Tibial nerve (tissue), 4 donors: ENCODE data around the gene AOPEP.

Experiments used
- CTCF ChIP-seq, 5 experiments: fragments of 200-600 bp in 3 of 5; fragments of 450-650 bp in 2 of 5; sonication (generic) in 3 of 5; IDR thresholded peaks; one replicate each; pipeline ENCODE4 v1.5.1; 2016 to 2019; ENCODE audit warnings: antibody characterized with exemption in 5 of 5, mild to moderate bottlenecking in 3 of 5, moderate library complexity in 2 of 5
- EP300 ChIP-seq, 2 donors: sonication (generic); formaldehyde crosslinking; IDR thresholded peaks; one replicate each; pipeline ENCODE4 v1.6.1; 2017; ENCODE audit warnings: antibody characterized with exemption in 2 of 2, mild to moderate bottlenecking in 1 of 2
- POLR2A ChIP-seq, 2 donors: fragments of 450-650 bp; IDR thresholded peaks; one replicate each; pipeline ENCODE4 v1.6.1; 2017; ENCODE audit warnings: antibody characterized with exemption in 2 of 2, mild to moderate bottlenecking in 2 of 2, moderate library complexity in 2 of 2

GRCh38 chr9:94798201-94798600, 71.7 kb downstream of the AOPEP start:
- TF ChIP-seq POLR2A (IDR thresholded peaks at IDR 0.05) (no peak), CTCF (IDR thresholded peaks at IDR 0.05) (no peak), EP300 (IDR thresholded peaks at IDR 0.05) (no peak)
